Kidney epithelial cell (primary cell): ENCODE results near the gene HDHD2. TPM values are rescaled to one million over a fixed set of nuclear protein-coding genes. Genes with fewer than 3 reads are reported as not detected.
"Not testable (repeated sequence)": the region's sequence is repeated elsewhere in the genome, so short reads cannot be mapped to it uniquely, and the experiment has no call there.

ENCODE experiments used
- DNase-seq: peaks from one replicate; pipeline ENCODE4 v3.0.0-alpha.2; 2010; ENCODE audit warnings: low read depth
- H3K27me3 ChIP-seq: 2 replicates; pipeline ENCODE4 v1.6.0; 2011; ENCODE audit warnings: low read length; ENCODE audit not compliant: control insufficient read depth, insufficient read depth
- H3K36me3 ChIP-seq: 2 replicates; pipeline ENCODE4 v1.5.1; 2011; ENCODE audit warnings: low read length; ENCODE audit not compliant: control insufficient read depth, insufficient read depth
- H3K4me3 ChIP-seq: 2 replicates; pipeline ENCODE4 v1.5.1; 2011; ENCODE audit warnings: low read depth, mild to moderate bottlenecking, control low read depth, low read length
- CTCF ChIP-seq: IDR thresholded peaks from 2 replicates; pipeline ENCODE4 v1.5.1; 2011; ENCODE audit warnings: mild to moderate bottlenecking, moderate library complexity, low read length, control low read depth, inconsistent platforms; ENCODE audit not compliant: insufficient read depth, poor library complexity, severe bottlenecking
- total RNA-seq: library from RNA; depleted of rRNA; stranded (reverse); fragments of >200 nt; gene quantifications from 2 replicates; pipeline ENCODE4 v1.2.3, GENCODE V29; 2015

The HDHD2 gene
- 15.5 and 21.4 TPM in 2 replicates for total RNA-seq

GRCh38 chr18:47150029-47150823 lies at the start of gene HDHD2:
Gene HDHD2, minus strand, starts transcription at chr18:47150500. Its CDS starts 14,061 bp downstream, at chr18:47136439.
- no peak for DNase-seq
- peak within 1 kb of the TSS; percentile 95 for H3K4me3 ChIP-seq
- H3K36me3 ChIP-seq: no peaks in the 10 kb centered on the region
- H3K27me3 ChIP-seq: no peaks in the 10 kb centered on the region
- TF ChIP-seq CTCF: no peak

GRCh38 chr18:47195961-47196360 lies 45.7 kb upstream of the HDHD2 start:
- not testable (repeated sequence) for H3K4me3 ChIP-seq, DNase-seq, H3K27me3 ChIP-seq, H3K36me3 ChIP-seq

GRCh38 chr18:47191961-47192360 lies 41.7 kb upstream of the HDHD2 start:
- no peak for DNase-seq
- Histone ChIP-seq H3K36me3 (no peaks in the 10 kb centered on the region), H3K4me3 (no peak overlapping the region), H3K27me3 (no peaks in the 10 kb centered on the region)
- no peak for TF ChIP-seq CTCF

- no peak overlapping the region for H3K4me3 ChIP-seq
- no peak for TF ChIP-seq CTCF
- H3K36me3 ChIP-seq: no peaks in the 10 kb centered on the region
- no peak for DNase-seq
- no peaks in the 10 kb centered on the region for H3K27me3 ChIP-seq
Observed at GRCh38 chr18:47187721-47188120, 37.4 kb upstream of the HDHD2 start.

- TF ChIP-seq CTCF: no peak
- no peak for DNase-seq
- no peaks in the 10 kb centered on the region for H3K36me3 ChIP-seq
- no peaks in the 10 kb centered on the region for H3K27me3 ChIP-seq
- no peak overlapping the region for H3K4me3 ChIP-seq
Observed at GRCh38 chr18:47184419-47185050, 34.2 kb upstream of the HDHD2 start.

- not testable (repeated sequence) for H3K27me3 ChIP-seq, H3K36me3 ChIP-seq, H3K4me3 ChIP-seq, DNase-seq
Observed at GRCh38 chr18:47182156-47182555, 31.9 kb upstream of the HDHD2 start.
